ENCODE data around the gene RPL41. TPM values are rescaled to one million over a fixed set of nuclear protein-coding genes. Genes with fewer than 3 reads are reported as not detected.

RPL41 gene
- total and polyA plus RNA-seq, 9 of the 15 experiments (the other 6 are each of a cell fraction or from before 2014, with no cell fraction given) = 3,403 to 11,276 (median 5,604) TPM

- TF ChIP-seq NCOA2 (IDR thresholded peaks at IDR 0.05; ENCODE audit: partially characterized antibody in 2 of 2) (no peak), TAL1 (IDR thresholded peaks at IDR 0.05) (no peak), SIN3B (IDR thresholded peaks at IDR 0.05; ENCODE audit: low read depth) (no peak), MYBL2 (IDR thresholded peaks at IDR 0.05; ENCODE audit: low read depth) (no peak), MYBL2 (CRISPR knock-in tag; IDR thresholded peaks at IDR 0.05; ENCODE audit: borderline replicate concordance) (no peak), CBX1 (IDR thresholded peaks at IDR 0.05; ENCODE audit: low read depth) (peak; percentile 37; the same call in 1 of the 2 replicates), C11orf30 (IDR thresholded peaks at IDR 0.05; ENCODE audit: low read depth) (no peak), FOXA1 (IDR thresholded peaks at IDR 0.05; ENCODE audit: borderline replicate concordance) (no peak), NCOA4 (IDR thresholded peaks at IDR 0.05; ENCODE audit: partially characterized antibody) (no peak), YBX1 (IDR thresholded peaks at IDR 0.05) (no peak), SMARCC2 (IDR thresholded peaks at IDR 0.05; ENCODE audit: low read depth) (no peak), JUNB (CRISPR knock-in tag; conservative IDR thresholded peaks at IDR 0.05) (peak; percentile 98), NONO (IDR thresholded peaks at IDR 0.05; ENCODE audit: low read depth in 2 of 2, low read length in 1 of 2) (no peak), GATAD2B (IDR thresholded peaks at IDR 0.05; ENCODE audit: borderline replicate concordance) (no peak), HDGF (IDR thresholded peaks at IDR 0.05) (no peak), TSC22D4 (tag; IDR thresholded peaks at IDR 0.05) (no peak), TEAD1 (CRISPR knock-in tag; IDR thresholded peaks at IDR 0.05) (peak in 1 of 2 experiments; percentile 61; a peak in 1 of 4 replicates), ZBTB17 (CRISPR knock-in tag; IDR thresholded peaks at IDR 0.05) (no peak), GTF2A2 (tag; IDR thresholded peaks at IDR 0.05) (no peak), HDAC6 (IDR thresholded peaks at IDR 0.05; ENCODE audit: low read depth, low read length) (no peak), ZNF175 (CRISPR knock-in tag; IDR thresholded peaks at IDR 0.05; ENCODE audit: low read depth) (peak; percentile 48; the same call in 1 of the 2 replicates), SMAD1 (IDR thresholded peaks at IDR 0.05; ENCODE audit: low read depth, low read length, partially characterized antibody) (no peak), ZNF584 (CRISPR knock-in tag; IDR thresholded peaks at IDR 0.05; ENCODE audit: low read depth) (no peak), ARID2 (IDR thresholded peaks at IDR 0.05) (no peak), ZNF146 (CRISPR knock-in tag; IDR thresholded peaks at IDR 0.05; ENCODE audit: unreplicated experiment) (no peak)
- TF ChIP-seq, protein P1, sequence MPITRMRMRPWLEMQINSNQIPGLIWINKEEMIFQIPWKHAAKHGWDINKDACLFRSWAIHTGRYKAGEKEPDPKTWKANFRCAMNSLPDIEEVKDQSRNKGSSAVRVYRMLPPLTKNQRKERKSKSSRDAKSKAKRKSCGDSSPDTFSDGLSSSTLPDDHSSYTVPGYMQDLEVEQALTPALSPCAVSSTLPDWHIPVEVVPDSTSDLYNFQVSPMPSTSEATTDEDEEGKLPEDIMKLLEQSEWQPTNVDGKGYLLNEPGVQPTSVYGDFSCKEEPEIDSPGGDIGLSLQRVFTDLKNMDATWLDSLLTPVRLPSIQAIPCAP (CRISPR knock-in tag; IDR thresholded peaks at IDR 0.05; ENCODE audit: borderline replicate concordance) = no peak
- TF ChIP-seq, protein P2, sequence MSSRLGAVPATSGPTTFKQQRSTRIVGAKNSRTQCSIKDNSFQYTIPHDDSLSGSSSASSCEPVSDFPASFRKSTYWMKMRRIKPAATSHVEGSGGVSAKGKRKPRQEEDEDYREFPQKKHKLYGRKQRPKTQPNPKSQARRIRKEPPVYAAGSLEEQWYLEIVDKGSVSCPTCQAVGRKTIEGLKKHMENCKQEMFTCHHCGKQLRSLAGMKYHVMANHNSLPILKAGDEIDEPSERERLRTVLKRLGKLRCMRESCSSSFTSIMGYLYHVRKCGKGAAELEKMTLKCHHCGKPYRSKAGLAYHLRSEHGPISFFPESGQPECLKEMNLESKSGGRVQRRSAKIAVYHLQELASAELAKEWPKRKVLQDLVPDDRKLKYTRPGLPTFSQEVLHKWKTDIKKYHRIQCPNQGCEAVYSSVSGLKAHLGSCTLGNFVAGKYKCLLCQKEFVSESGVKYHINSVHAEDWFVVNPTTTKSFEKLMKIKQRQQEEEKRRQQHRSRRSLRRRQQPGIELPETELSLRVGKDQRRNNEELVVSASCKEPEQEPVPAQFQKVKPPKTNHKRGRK (tag; IDR thresholded peaks at IDR 0.05) = no peak
Measured at GRCh38 chr12:56127888-56128669, 11.6 kb downstream of the RPL41 start, which contains the start of gene ESYT1 (continued).

All from K562 (cell line).